GM19452 (cell line): ENCODE measurements around the gene KLHL6.
"Not testable (repeated sequence)": the region's sequence is repeated elsewhere in the genome, so short reads cannot be mapped to it uniquely, and the experiment has no call there.

Experiments used
- ATAC-seq: cut with Tn5 transposase; IDR thresholded peaks from one replicate; pipeline ENCODE4 v1.9.1; 2021; ENCODE audit not compliant: unreplicated experiment

KLHL6 gene

DNA sequence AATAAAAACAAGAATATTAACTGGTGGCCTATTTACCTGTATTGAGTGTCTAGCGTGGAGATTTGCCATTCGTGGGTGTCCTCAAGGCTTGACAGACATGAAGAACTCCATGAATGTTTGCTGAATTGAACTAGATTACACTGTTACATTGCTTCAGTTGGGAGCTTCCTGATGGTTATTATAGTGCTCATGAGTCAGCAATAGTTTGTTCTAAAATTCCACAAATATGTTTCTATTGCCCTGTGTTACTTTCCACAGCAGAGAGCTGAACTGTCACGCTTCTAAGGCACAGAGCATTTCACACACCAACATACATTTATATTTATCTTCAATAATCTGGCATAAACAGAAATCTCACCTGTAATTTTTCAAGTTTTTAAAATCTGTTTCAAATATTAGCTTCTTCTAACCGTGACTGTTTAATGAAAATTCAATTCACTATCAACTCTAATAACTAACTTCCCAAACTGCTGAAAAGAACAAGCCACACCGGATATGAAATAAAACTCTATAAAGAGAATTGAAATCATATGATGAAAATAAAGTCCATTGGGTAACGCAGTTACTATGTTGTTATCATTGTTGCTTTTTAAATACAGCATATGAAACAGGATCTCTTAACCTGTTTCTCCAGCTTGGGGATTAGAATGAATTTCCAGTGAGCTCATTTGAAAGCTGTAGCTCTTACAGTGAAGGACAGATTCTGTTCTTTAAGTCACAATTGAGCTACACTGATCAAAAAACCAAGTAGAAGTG, 65.9 kb downstream of the KLHL6 start:
- no peak for ATAC-seq

DNA sequence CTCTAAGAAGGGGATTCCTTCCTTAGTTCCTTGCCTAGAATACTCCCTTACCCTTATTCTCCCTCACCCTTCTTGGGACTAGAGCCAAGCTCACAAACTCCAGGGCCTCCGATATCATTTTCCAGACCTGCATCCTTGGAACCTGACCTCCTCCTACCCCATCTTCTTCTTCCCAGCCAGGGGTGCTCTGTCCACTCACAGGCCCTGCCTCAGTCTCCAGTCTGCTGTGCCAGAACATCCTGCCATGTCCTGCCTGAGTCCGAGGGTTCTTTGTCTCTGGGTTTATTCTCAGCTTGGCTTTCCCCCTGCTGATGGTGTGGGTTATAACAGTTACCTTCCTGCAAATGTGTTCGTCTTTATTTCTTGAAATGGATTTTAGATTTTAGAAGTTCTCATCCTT, 67.2 kb downstream of the KLHL6 start:
- no peak for ATAC-seq

DNA sequence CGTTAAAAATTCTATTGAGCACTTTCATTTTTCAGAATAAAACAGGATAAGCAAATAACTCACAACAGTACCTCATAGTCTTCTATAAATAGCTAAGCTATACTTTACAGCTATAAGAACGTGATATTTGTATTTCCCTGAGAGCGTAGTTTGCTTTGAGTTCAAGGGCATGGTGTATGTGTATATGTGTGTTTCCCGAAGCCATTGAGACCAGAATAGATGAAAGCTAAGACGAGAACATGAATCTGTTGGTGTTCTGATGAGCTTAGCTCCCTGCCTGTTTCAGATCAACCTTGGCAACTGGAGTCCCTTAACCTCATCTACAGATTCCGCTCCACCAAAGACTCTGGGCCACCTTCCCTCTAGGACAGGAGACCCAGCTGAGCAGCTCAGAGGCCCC, 67.6 kb downstream of the KLHL6 start:
- no peak for ATAC-seq

DNA sequence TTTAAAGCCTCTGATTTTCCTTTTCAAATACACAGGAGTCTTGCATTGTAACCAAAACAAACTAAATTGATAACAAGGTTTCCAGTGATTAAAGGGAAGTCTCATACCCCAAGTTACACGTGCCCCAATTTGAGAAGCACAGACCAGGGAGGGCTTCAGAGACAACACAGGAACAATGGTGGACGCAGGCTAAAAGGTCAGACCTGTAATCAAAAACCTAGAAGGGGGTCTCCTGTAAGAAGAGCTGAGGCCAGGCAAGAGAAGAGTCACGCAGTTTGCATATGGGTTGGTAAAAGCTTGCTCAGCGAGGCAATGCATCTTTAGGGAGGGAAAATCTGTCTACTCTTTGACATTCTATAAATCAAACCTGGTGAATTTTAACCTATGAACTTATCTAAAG, 68.5 kb downstream of the KLHL6 start:
- ATAC-seq, result no peak

DNA sequence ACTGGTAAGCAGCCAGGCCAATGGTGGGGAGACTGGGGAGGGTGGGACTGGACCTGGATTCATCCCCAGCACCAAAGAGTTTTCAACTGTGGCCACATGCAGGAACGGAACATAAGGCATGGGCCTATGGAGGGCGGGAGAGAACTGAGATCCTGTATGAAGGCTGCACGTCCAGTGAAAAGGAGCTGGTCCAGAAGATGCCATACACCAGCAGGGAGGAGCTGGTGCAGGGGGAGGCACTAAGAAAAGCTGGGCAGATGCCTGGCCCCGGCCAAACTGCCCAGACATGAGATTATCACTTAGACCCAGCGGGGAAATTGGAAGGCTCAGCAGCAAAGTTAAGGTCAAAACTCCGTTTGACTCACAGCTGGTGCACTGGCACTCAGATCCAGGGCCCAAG, 69.0 kb downstream of the KLHL6 start:
- no peak for ATAC-seq

DNA sequence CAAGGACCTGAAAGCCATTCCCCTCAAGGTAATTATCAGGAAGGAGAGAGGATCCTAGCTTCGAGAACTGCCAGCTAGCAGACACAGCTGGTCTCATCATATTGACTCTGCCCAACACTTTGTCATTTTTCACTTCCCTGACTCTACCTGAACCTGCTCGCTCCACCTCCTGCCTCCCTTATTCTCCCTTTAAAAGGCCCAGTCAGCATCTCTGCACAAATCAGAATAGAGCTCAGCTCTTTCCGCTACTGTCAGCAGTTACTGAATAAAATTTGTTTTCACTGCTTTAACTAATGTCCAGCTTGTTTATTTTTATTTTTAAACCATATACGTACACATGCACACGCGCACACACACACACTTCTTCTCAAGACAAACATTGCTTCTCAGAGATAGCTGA, 69.9 kb downstream of the KLHL6 start:
- ATAC-seq, result no peak

DNA sequence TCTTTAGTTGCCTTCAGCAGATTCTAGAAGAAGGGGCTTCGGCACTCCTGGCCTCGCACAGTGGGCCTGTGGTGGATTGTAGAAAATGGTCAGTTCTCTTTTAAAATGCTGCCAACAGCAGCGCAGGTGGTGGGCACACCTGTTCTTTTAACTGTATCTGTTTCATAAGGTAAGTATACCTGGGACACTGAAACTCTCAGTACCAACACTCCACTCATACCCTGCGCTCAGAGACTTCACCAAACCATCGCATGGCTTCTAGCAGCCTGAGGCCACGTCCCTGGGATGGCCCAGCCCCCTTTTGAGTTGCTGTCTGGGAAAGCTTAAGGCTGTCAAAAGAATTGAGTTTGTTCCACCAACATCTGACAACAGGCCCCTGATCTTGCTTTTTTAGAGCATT, 70.4 kb downstream of the KLHL6 start:
- no peak for ATAC-seq

DNA sequence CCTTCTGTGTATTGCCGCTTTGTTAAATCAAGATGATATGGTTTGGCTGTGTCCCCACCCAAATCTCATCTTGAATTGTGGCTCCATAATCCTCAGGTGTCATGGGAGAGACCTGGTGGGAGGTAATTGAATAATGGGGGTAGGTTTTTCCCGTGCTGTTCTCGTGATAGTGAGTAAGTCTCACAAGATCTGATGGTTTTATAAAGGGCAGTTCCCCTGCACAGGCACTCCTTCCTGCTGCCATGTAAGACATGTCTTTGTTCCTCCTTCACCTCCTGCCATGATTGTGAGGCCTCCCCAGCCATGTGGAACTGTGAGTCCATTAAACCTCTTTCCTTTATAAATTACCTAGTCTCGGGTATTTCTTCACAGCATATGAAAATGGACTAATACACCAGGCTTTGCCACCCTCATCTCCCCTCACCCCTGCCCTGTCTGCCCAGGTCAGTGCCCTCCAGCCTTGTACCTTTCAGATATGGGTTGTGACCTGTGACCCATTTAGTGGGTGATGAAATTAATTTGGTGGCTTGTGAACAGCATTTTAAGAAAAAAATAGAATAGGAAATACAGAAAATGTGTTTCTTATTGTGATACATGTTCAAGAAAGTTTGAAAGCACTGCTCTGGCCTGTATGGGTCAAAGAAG, 71.0 kb downstream of the KLHL6 start:
- no peak for ATAC-seq

DNA sequence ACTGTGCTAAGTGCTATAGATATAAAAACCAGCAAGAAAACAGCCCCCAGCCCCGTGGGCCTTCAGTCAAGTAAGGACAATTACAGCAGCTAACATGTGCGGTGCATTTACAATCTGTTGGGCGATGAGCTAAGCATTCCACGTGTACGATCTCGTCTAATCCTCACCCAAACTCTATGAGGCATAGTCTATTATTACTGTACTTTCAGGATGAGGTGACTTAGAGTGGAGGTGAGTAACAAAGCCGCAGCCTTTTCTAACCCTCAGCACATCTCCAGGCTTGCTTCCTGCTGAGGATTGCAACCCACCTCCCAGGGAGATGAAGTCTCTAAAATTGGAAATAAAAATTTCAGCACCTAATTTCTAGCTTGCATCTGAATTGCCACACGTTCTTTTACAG, 73.9 kb downstream of the KLHL6 start:
- ATAC-seq, result no peak

DNA sequence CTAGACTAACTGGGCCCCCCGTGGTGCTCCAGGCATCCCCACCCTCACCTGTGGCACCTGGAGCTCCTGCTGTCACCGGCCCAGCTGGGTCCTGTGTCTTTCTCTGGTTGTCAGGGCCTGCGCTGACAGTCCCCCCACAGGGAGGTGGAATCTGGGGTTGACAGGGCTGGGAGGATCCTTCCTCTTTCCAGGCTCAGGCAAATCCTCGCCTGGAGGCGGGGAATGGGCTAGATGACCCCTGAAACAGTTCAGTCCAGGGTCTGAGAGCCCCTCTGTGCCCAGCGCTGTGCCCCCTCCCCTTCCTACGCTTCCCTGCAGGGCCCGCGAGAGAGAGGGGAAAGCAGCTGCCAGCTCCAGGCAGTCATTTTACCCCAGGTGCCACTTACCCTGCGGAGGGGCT, 77.0 kb downstream of the KLHL6 start:
- no peak for ATAC-seq

DNA sequence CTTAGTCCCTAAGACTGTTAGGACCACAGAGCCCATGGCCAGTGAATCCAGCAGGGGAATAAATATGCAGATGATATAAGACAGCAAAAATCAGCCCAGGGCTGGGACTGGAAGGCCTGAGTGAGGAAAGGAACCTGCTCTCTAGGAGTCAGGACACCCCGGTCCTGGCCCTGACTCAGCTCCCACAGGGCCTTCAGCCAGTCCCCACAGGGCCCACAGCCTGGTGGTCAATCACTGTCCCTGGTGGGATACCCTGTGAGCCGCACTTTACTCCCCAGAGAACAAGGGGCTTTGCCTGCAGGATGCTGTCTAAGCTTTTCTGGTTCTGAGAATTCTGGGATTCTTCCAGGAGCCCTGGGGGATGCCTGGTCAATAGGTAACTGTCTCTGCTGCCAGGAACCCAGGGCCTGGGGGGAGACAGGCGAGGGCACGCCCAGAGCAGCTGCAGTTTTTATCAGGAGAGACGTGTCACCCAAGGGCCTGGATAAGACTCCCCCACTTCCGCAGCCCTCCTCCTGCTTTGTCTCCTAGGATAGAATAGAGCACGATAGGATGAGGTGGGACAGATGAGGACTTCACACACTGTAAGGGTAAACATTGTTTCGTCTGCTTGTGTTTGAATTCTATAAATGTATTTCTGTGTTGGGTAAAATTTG, 77.6 kb downstream of the KLHL6 start:
- no peak for ATAC-seq

DNA sequence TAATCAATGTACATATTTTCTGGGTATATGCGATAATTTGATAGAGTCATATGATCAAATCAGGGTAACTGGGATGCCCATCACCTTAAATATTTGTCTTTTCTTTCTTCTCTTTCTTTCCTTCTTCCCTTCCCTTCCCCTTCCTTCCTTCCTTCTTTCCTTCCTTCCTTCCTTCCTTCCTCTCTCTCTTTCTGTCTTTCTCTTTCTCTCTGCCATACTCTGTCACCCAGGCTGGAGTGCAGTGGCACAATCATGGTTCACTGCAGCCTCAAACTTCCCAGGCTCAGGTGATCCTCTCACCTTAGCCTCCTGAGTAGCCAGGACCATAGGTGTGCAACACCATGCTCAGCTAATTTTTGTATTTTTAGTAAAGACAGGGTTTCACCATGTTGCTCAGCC, 79.7 kb downstream of the KLHL6 start:
- ATAC-seq, result not testable (repeated sequence)

DNA sequence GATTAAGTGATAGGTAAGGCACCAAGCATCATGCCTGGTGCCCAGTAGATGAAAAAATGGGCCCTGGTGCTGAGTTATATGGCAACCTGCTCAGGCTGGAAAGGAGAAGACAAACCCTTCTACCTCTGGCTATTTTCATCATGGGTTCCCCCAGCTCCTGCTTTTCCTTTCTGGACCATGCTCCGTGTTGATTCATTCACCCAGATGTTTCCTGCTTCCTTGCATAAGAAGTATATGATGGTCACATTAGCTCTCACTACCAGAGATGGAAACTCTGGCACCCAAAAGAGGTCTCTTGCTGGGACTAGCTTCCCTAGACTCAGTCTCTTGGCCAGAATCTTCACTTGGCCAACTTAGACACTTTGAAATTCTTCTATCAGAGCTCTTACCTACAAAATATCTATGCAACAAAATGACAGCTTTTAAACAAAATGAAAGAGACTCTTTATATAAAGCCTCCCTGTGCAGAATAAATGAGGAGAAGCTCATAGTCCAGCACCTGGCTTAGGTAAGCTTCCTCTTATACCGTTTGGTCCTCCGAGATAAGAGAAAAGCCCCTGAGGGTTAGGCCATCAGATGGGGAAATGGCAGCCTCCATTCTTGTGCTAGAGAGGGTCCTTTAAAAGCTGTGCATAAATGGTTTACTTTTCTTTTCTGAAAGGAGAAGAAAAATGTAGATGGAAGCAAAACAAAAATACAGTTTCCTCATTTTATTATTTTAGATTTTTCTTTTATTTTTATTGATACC, 80.3 kb downstream of the KLHL6 start:
- ATAC-seq, result no peak

DNA sequence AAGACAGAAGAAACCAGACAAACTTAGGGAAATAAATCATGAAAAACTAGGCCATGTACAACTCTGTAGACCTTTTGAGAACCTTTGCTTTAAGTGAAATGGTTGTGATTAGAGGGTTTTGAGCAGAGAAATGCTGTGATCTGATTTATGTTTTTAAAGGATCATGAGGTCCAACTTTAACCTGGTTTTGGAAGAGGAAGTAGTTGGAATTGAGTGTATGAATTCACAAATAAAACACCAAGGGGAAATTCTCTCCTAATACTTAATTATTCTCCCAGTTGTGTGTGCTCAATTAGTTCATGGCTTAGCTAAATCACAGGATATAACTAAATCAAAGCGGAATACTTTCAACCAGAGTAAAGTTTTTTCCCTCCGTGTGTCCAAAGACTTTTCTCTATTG, 81.5 kb downstream of the KLHL6 start:
- no peak for ATAC-seq

DNA sequence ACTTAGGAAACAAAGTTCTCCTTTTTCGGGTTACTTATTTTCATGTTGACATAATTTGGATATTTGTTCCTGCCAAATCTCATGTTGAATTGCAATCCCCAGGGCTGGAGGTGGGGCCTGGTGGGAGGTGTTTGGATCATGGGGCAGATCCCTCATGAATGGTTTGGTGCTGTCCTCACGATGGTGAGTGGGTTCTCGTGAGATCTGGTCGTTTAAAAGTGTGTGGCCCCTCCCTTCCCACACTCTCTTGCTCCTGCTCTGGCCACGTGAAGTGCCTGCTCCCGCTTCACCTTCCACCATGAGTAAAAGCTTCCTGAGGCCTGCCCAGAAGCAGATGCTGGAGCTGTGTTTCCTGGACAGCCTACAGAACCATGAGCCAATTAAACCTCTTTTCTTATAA, 83.4 kb downstream of the KLHL6 start:
- no peak for ATAC-seq

DNA sequence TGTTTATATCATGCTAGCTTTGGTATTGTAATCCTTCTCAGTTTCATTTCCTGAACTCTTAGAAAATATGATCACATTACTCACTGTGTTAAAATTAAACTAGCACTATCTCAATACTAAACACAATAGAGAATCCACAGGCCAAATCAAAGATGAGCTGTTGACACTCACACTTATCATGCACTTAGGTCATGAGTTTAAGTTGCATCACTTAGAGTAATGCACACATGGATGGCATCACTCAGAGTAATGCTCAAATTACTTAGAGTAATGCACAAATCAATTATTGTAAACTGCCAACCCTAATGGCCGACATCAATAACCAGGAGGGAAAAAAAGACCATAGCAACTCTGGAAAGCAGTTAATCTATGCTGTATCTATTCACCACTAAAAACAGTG, 87.1 kb downstream of the KLHL6 start:
- no peak for ATAC-seq

DNA sequence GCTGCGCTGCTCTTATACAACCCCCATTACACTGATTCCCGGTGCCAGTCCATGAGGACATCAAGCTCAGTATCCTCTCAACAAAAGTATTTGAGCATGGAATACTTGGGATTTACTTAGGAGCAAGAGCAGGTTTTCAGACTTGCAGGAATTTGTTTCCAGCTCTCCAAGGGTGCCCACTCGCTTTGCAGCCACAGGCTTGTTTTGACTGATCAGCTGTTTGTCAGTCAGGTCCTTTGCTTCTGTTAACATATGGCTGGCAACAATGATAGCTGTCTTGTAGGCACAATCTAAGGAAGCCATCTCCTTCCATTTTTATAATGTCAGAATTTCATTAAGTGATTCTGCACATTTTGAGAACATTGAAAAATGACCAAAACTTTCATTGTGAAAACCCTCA, 88.9 kb downstream of the KLHL6 start:
- no peak for ATAC-seq

DNA sequence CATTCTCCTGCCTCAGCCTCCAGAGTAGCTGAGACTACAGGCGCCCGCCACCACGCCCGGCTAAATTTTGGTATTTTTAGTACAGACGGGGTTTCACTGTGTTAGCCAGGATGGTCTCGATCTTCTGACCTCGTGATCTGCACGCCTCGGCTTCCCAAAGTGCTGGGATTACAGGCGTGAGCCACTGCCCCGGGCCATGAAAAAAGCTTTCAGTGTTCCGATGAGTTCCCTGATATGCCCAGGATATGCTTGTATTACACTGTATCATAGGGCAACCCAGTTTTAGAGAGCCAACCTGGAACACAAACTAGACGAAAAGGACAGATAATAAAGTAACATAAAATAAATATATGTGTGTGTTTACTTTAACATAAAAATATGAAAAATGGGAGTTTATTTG, 89.8 kb downstream of the KLHL6 start:
- not testable (repeated sequence) for ATAC-seq

DNA sequence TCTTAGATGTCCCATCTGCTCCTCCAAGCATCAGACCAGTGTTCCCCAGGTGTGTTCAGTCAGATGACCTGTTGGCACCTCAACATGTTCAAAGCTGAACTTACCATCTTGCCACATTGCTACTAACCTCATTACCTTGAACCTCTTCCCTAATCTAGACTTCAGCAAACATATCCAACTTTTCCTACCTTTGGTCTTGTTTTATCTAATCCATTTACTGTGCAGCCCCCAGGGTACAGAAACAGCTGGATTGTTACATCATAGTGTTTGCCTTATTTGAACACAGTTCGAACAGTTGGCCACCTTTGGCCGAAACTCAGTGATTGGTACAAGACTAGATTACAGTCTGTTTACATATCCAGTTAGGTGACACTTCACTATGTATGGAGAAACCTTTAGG, 91.0 kb downstream of the KLHL6 start:
- ATAC-seq, result no peak

DNA sequence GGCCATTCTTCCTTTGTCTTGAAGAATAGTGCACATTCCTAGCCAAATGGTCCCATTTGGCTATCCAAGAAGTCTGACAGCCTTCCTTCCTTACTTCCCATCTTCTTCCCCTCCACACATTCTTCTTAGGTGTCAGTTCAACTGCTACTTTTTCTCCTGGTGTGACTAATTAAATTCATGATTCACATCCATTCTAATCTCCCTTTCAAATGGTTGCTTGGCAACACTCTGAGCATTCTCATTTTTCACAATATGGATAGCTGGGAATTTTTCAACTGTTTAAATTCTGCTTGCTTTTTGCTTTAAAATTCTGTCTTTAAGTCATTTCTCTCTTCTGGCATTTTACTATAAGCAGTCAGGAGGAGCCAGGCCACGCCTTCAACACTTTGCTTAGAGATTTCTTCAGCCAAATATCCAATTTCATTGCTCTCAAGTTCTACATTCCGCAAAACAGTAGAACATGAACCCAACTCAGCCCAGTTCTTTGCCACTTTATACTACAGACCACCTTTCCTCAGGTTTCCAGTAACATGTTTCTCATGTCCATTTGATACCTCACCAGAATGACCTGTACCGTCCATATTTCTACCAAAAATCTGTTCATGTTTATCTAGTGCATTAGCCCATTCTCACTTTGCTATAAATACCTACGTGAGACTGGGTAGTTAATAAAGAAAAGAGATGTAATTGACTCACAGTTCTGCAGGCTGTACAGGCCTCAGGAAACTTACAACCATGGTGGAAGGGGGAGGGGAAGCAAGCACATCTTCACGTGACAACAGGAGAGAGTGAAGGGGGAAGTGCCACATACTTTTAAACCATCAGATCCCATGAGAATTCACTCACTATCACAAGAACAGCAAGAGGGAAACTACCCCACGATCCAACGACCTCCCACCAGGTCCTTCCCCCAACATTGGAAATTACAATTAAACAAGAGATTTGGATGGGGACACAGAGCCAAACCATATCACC, 95.1 kb downstream of the KLHL6 start:
- ATAC-seq, result no peak

DNA sequence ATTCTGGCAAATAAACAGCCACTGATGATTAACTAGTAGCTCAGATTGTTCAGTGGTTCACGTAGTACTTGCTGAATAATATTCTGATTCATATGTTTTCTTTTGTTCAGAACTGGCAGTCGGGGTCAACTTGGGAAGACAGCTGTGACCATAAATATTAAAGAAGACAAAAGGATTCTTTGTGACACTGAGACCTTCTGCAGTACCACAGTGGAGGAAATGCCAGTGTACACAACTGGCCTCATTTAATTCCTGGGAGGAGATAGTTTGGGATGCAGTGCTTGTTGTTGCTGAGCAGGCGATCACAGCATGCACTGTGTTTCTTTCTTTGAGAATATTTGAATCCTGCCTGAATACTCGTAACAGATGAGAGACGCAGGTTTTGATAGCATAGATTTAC, 100.4 kb downstream of the KLHL6 start:
- ATAC-seq, result no peak
